ENCODE data around the gene PBX1. TPM values are rescaled to one million over a fixed set of nuclear protein-coding genes. Genes with fewer than 3 reads are reported as not detected.

Gene PBX1
- total and polyA plus RNA-seq, 10 of the 15 experiments (the other 5 are each of a cell fraction or from before 2014, with no cell fraction given), result 0.05 to 0.28 (median 0.11) TPM; not detected in 5

DNA sequence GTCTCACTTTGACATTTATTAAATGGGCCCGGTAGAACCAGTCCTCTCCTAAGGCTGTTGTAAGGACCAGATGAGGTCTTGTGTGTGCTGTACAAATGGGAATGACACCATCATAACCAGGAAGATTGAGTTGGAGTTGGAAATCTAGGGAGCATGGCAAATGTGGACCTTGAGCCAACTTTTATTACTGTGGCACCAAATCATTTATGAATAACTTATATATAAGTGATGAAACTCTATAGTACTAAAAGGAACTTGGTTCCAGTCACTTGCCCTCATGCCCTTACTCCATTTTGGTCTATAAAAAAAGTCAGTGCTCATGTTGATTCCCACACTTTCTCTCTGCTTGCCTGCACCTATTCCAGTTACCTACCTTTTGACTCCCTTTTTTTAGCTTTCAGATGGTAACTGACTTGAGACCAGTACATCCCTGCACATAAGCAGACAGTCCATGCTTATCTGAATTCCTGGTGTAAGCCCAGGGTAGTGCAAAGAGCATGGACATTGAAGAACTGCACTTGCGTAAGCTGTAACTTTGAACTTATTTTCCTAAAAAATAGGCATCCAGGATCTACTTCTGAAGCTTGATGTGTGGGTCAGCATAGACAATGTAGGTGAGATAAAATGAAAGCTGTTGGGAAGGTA lies 210.6 kb downstream of the PBX1 start:
- WGBS (ENCODE audit: insufficient coverage, insufficient replicate concordance, low lambda C conversion rate, missing lambda C conversion rate), result 58% methylated on average over 2 of the region's 2 CpGs
- Histone ChIP-seq H3K4me2 (ENCODE audit: control insufficient read depth, insufficient read depth) (no peak overlapping the region), H3K27me3 (replicated peaks in 1 of 2; ENCODE audit: control insufficient read depth in 2 of 2, insufficient read depth in 2 of 2, low read length in 1 of 2) (no peaks in the 10 kb centered on the region), H3K79me2 (ENCODE audit: control insufficient read depth, insufficient read depth, low read length) (no peaks in the 10 kb centered on the region), H3K36me3 (ENCODE audit: control insufficient read depth in 2 of 2, insufficient read depth in 2 of 2, low read length in 1 of 2) (no peaks in the 10 kb centered on the region), H3K4me1 (ENCODE audit: control insufficient read depth, insufficient read depth, low read length) (no peaks in the 10 kb centered on the region), H3K9me3 (replicated peaks; ENCODE audit: control insufficient read depth, insufficient read depth, low read length) (no peaks in the 10 kb centered on the region), H2AFZ (ENCODE audit: control insufficient read depth, low read depth, low read length) (no peak overlapping the region), H3K27ac (ENCODE audit: control insufficient read depth, insufficient read depth) (no peak overlapping the region), H3K4me3 (no peak overlapping the region), H4K20me1 (ENCODE audit: control insufficient read depth, insufficient read depth) (no peaks in the 10 kb centered on the region), H3K9ac (ENCODE audit: control insufficient read depth, insufficient read depth, low read length) (no peak overlapping the region)
- in situ Hi-C loops (cut with MboI) (no loop called here), intact Hi-C loops (cut with micrococcal nuclease; ENCODE audit: unreplicated experiment) (loop anchor here (5.0 kb wide), 1 partner anchor 107 kb away; no protein-coding TSS in a partner anchor)
- FAIRE-seq (no peak), ATAC-seq (no peak), DNase-seq (ENCODE audit: low read depth, low spot score) (no peak)
- POLR2A ChIA-PET, result no interaction called here
- SMC1A ChIA-PET (ENCODE audit: uncharacterized antibody, unreplicated experiment), result interaction anchor here (0.8 kb wide), 1 partner anchor 46 kb away, joined by 3 read pairs; no protein-coding TSS in a partner anchor
- CTCF ChIA-PET, result no interaction called here
- RAD21 ChIA-PET (ENCODE audit: unreplicated experiment), result no interaction called here
- no TSS peak for BruUV-seq (replicated peaks)
- TF ChIP-seq RUNX3 (IDR thresholded peaks at IDR 0.05; ENCODE audit: low read length) (no peak), REST (IDR thresholded peaks at IDR 0.05; ENCODE audit: low read depth, low read length) (no peak)

DNA sequence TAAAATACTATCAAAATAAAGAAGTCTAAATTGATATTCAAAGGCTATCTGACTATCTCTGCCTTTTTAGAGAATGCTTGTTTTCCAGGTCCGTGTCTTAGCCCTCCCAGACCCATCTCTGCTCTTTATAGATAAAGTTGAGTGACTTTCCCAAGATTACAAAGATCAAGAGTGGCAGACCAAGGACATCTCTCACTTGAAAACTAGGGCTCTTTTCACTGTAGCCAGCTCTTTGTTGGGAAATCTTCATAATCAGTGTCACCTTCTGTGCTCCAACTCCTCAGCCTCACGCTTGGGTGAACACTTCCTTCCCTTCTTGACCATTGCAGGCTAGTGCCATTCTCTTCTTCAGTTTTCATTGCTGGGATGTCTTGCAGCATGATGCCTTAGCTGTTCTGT lies 211.1 kb downstream of the PBX1 start:
- no peak overlapping the region for H3K4me3 ChIP-seq
- no peaks in the 10 kb centered on the region for H3K27me3 ChIP-seq (replicated peaks in 1 of 2; ENCODE audit: control insufficient read depth in 2 of 2, insufficient read depth in 2 of 2, low read length in 1 of 2)
- POLR2A ChIA-PET, result no interaction called here
- H4K20me1 ChIP-seq (ENCODE audit: control insufficient read depth, insufficient read depth), result no peaks in the 10 kb centered on the region
- no peaks in the 10 kb centered on the region for H3K9me3 ChIP-seq (replicated peaks; ENCODE audit: control insufficient read depth, insufficient read depth, low read length)
- SMC1A ChIA-PET (ENCODE audit: uncharacterized antibody, unreplicated experiment), result interaction anchor here (0.8 kb wide), 1 partner anchor 46 kb away, joined by 3 read pairs; no protein-coding TSS in a partner anchor
- in situ Hi-C loops (cut with MboI), result no loop called here
- CTCF ChIA-PET, result no interaction called here
- no peak for DNase-seq (ENCODE audit: low read depth, low spot score)
- H3K4me1 ChIP-seq (ENCODE audit: control insufficient read depth, insufficient read depth, low read length), result no peaks in the 10 kb centered on the region
- intact Hi-C loops (cut with micrococcal nuclease; ENCODE audit: unreplicated experiment), result loop anchor here (5.0 kb wide), 1 partner anchor 108 kb away; no protein-coding TSS in a partner anchor
- FAIRE-seq, result no peak
- BruUV-seq (replicated peaks), result no TSS peak
- H2AFZ ChIP-seq (ENCODE audit: control insufficient read depth, low read depth, low read length), result no peak overlapping the region
- H3K79me2 ChIP-seq (ENCODE audit: control insufficient read depth, insufficient read depth, low read length), result no peaks in the 10 kb centered on the region
- no peak for ATAC-seq
- 3% methylated on average over 2 of the region's 2 CpGs for WGBS (ENCODE audit: insufficient coverage, insufficient replicate concordance, low lambda C conversion rate, missing lambda C conversion rate)
- no peak overlapping the region for H3K9ac ChIP-seq (ENCODE audit: control insufficient read depth, insufficient read depth, low read length)
- H3K4me2 ChIP-seq (ENCODE audit: control insufficient read depth, insufficient read depth), result no peak overlapping the region
- RAD21 ChIA-PET (ENCODE audit: unreplicated experiment), result no interaction called here
- H3K27ac ChIP-seq (ENCODE audit: control insufficient read depth, insufficient read depth), result no peak overlapping the region
- no peaks in the 10 kb centered on the region for H3K36me3 ChIP-seq (ENCODE audit: control insufficient read depth in 2 of 2, insufficient read depth in 2 of 2, low read length in 1 of 2)
- TF ChIP-seq, protein P1, sequence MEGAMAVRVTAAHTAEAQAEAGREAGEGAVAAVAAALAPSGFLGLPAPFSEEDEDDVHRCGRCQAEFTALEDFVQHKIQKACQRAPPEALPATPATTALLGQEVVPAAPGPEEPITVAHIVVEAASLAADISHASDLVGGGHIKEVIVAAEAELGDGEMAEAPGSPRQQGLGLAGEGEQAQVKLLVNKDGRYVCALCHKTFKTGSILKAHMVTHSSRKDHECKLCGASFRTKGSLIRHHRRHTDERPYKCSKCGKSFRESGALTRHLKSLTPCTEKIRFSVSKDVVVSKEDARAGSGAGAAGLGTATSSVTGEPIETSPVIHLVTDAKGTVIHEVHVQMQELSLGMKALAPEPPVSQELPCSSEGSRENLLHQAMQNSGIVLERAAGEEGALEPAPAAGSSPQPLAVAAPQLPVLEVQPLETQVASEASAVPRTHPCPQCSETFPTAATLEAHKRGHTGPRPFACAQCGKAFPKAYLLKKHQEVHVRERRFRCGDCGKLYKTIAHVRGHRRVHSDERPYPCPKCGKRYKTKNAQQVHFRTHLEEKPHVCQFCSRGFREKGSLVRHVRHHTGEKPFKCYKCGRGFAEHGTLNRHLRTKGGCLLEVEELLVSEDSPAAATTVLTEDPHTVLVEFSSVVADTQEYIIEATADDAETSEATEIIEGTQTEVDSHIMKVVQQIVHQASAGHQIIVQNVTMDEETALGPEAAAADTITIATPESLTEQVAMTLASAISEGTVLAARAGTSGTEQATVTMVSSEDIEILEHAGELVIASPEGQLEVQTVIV (IDR thresholded peaks at IDR 0.05; ENCODE audit: borderline replicate concordance, partially characterized antibody), result no peak
- TF ChIP-seq SIN3A (IDR thresholded peaks at IDR 0.05; ENCODE audit: low read depth, low read length), result no peak
- no peak for TF ChIP-seq EED (IDR thresholded peaks at IDR 0.05; ENCODE audit: low read depth)
- TF ChIP-seq E2F8 (IDR thresholded peaks at IDR 0.05; ENCODE audit: low read depth, partially characterized antibody), result no peak
- TF ChIP-seq SREBF1 (IDR thresholded peaks at IDR 0.05; ENCODE audit: low read length), result no peak
- TF ChIP-seq LARP7 (IDR thresholded peaks at IDR 0.05), result no peak
